Panc1 (cell line): ENCODE data around the gene NTRK3. TPM values are rescaled to one million over a fixed set of nuclear protein-coding genes. Genes with fewer than 3 reads are reported as not detected.

Experiments used
- ATAC-seq: fragments of 200-7000 bp; cut with Tn5 transposase; 2 replicates; pipeline ENCODE4 v1.9.1; 2020; ENCODE audit warnings: mild to moderate bottlenecking, moderate library complexity
- BruUV-seq: library from RNA; stranded (reverse); fragments of 400-500 nt; replicated peaks from 2 replicates; lab custom pipeline; 2021; lab: Mats Ljungman, UMichigan
- CTCF ChIA-PET: fragments of 300-600 bp; sonication (Branson Sonifier 250); formaldehyde crosslinking; loops from one replicate; lab custom pipeline; 2022; ENCODE audit warnings: antibody characterized with exemption; lab: Charles Lee
- POLR2A ChIA-PET: fragments of 300-600 bp; sonication (Branson Sonifier 250); formaldehyde crosslinking; loops from one replicate; lab custom pipeline; 2022; ENCODE audit warnings: antibody characterized with exemption; lab: Charles Lee
- DNase-seq: peaks from one replicate; pipeline ENCODE4 v3.0.0-alpha.2; 2010; ENCODE audit warnings: low read depth, low spot score
- H3K27ac ChIP-seq: 2 replicates; pipeline ENCODE4 v1.5.1; 2011; ENCODE audit warnings: mild to moderate bottlenecking, low read length, inconsistent platforms
- H3K27me3 ChIP-seq: fragments of 200-500 bp; sonication (Bioruptor generic); 2 replicates; pipeline ENCODE4 v1.6.0; 2014; ENCODE audit warnings: low read length, inconsistent platforms; ENCODE audit not compliant: control insufficient read depth, insufficient read depth
- H3K36me3 ChIP-seq: fragments of 200-500 bp; sonication (Bioruptor generic); 2 replicates; pipeline ENCODE4 v1.5.1; 2014; ENCODE audit warnings: inconsistent platforms, mild to moderate bottlenecking, low read length, moderate library complexity; ENCODE audit not compliant: control insufficient read depth, insufficient read depth
- H3K4me1 ChIP-seq: 2 replicates; pipeline ENCODE4 v1.5.1; 2011; ENCODE audit warnings: inconsistent platforms, mild to moderate bottlenecking, low read length, moderate library complexity; ENCODE audit not compliant: control insufficient read depth, insufficient read depth
- H3K4me3 ChIP-seq, 2 experiments: 2 replicates each; pipeline ENCODE4 v1.5.1; 2011 to 2012; ENCODE audit warnings: low read depth in 2 of 2, low read length in 2 of 2, mild to moderate bottlenecking in 2 of 2, inconsistent platforms in 1 of 2, moderate library complexity in 1 of 2
- H3K9me3 ChIP-seq: fragments of 200-500 bp; sonication (Bioruptor generic); 2 replicates; pipeline ENCODE4 v1.5.1; 2014; ENCODE audit warnings: low read depth, mild to moderate bottlenecking, inconsistent platforms, low read length, moderate library complexity; ENCODE audit not compliant: control insufficient read depth, insufficient read depth
- POLR2AphosphoS5 ChIP-seq: IDR thresholded peaks from 2 replicates; pipeline ENCODE4 v1.6.1; 2012; ENCODE audit warnings: mild to moderate bottlenecking, low read depth, low read length, moderate library complexity
- SIN3A ChIP-seq: IDR thresholded peaks from 2 replicates; pipeline ENCODE4 v1.6.1; 2012; ENCODE audit warnings: low read depth, mild to moderate bottlenecking, low read length, moderate library complexity, borderline replicate concordance; ENCODE audit not compliant: insufficient read depth
- TCF7L2 ChIP-seq: IDR thresholded peaks from 2 replicates; pipeline ENCODE4 v1.6.1; 2011; ENCODE audit warnings: mild to moderate bottlenecking, low read depth, low read length, inconsistent platforms
- in situ Hi-C: cut with HindIII; loops from 2 replicates; pipeline ENCODE4 v1.10.0; 2016; ENCODE audit warnings: low sequenced_read_pairs, low pct_unique_long_range_greater_than_20kb
- intact Hi-C: fragments of 100-400 bp; cut with micrococcal nuclease; formaldehyde crosslinking; loops from one replicate; pipeline ENCODE4 v1.10.0; 2022; ENCODE audit not compliant: unreplicated experiment
- total RNA-seq: library from RNA; stranded (reverse); gene quantifications from one replicate; pipeline ENCODE4 v1.2.1, GENCODE V29; 2021; ENCODE audit not compliant: unreplicated experiment
- TF ChIP-seq, protein P1 (sequence below), 2 experiments: IDR thresholded peaks; 2 replicates each; pipeline ENCODE4 v1.6.1; 2011 to 2012; ENCODE audit warnings: low read depth in 2 of 2, control low read depth in 1 of 2, low read length in 1 of 2, mild to moderate bottlenecking in 1 of 2, moderate library complexity in 1 of 2; ENCODE audit not compliant: insufficient read depth in 1 of 2
- TF ChIP-seq, protein P2 (sequence below): fragments of 450-650 bp; IDR thresholded peaks from 2 replicates; pipeline ENCODE4 v1.5.1; 2017; ENCODE audit warnings: mild to moderate bottlenecking

The NTRK3 gene
- total RNA-seq, 1 experiment from 2014 or later = not detected

DNA sequence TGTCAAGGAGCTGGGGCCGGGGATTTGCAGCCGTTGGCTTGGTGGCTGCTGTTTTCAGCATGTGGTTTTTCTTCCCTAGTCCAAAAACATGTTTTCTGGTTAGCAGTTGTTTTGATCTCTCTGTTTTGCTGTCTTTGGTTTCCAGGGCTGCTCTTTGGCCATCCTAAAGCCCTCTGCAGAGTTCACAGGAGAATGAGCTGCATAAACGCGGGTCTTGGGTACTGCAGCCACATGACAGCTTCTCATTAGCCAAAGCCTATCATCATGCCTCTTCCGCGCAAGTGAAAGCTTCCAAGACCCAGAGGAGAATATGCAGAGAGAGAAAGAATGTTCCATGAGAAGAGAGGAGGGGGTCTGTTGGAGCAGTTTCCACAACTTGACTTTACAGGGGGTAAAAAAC is 138.5 kb downstream of the NTRK3 start:
- DNase-seq (no peak), ATAC-seq (no peak)
- Histone ChIP-seq H3K27ac (no peak overlapping the region), H3K4me1 (no peaks in the 10 kb centered on the region), H3K9me3 (no peaks in the 10 kb centered on the region), H3K4me3 (no peak overlapping the region), H3K36me3 (no peaks in the 10 kb centered on the region), H3K27me3 (0 out of 2 replicates have a peak, but pooled peaks cover 2% of the 10 kb centered on the region)
- no peak for TF ChIP-seq POLR2AphosphoS5
- TF ChIP-seq, protein P1, sequence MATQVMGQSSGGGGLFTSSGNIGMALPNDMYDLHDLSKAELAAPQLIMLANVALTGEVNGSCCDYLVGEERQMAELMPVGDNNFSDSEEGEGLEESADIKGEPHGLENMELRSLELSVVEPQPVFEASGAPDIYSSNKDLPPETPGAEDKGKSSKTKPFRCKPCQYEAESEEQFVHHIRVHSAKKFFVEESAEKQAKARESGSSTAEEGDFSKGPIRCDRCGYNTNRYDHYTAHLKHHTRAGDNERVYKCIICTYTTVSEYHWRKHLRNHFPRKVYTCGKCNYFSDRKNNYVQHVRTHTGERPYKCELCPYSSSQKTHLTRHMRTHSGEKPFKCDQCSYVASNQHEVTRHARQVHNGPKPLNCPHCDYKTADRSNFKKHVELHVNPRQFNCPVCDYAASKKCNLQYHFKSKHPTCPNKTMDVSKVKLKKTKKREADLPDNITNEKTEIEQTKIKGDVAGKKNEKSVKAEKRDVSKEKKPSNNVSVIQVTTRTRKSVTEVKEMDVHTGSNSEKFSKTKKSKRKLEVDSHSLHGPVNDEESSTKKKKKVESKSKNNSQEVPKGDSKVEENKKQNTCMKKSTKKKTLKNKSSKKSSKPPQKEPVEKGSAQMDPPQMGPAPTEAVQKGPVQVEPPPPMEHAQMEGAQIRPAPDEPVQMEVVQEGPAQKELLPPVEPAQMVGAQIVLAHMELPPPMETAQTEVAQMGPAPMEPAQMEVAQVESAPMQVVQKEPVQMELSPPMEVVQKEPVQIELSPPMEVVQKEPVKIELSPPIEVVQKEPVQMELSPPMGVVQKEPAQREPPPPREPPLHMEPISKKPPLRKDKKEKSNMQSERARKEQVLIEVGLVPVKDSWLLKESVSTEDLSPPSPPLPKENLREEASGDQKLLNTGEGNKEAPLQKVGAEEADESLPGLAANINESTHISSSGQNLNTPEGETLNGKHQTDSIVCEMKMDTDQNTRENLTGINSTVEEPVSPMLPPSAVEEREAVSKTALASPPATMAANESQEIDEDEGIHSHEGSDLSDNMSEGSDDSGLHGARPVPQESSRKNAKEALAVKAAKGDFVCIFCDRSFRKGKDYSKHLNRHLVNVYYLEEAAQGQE (IDR thresholded peaks at IDR 0.05; ENCODE audit: insufficient read depth in 1 of 2, low read depth in 2 of 2, low read length in 1 of 2) = no peak
- TF ChIP-seq TCF7L2 = no peak
- TF ChIP-seq SIN3A = no peak
- TF ChIP-seq, protein P2, sequence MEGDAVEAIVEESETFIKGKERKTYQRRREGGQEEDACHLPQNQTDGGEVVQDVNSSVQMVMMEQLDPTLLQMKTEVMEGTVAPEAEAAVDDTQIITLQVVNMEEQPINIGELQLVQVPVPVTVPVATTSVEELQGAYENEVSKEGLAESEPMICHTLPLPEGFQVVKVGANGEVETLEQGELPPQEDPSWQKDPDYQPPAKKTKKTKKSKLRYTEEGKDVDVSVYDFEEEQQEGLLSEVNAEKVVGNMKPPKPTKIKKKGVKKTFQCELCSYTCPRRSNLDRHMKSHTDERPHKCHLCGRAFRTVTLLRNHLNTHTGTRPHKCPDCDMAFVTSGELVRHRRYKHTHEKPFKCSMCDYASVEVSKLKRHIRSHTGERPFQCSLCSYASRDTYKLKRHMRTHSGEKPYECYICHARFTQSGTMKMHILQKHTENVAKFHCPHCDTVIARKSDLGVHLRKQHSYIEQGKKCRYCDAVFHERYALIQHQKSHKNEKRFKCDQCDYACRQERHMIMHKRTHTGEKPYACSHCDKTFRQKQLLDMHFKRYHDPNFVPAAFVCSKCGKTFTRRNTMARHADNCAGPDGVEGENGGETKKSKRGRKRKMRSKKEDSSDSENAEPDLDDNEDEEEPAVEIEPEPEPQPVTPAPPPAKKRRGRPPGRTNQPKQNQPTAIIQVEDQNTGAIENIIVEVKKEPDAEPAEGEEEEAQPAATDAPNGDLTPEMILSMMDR = no peak
- intact Hi-C loops = no loop called here
- in situ Hi-C loops = no loop called here
- CTCF ChIA-PET = no interaction called here
- POLR2A ChIA-PET = no interaction called here
- no TSS peak for BruUV-seq

DNA sequence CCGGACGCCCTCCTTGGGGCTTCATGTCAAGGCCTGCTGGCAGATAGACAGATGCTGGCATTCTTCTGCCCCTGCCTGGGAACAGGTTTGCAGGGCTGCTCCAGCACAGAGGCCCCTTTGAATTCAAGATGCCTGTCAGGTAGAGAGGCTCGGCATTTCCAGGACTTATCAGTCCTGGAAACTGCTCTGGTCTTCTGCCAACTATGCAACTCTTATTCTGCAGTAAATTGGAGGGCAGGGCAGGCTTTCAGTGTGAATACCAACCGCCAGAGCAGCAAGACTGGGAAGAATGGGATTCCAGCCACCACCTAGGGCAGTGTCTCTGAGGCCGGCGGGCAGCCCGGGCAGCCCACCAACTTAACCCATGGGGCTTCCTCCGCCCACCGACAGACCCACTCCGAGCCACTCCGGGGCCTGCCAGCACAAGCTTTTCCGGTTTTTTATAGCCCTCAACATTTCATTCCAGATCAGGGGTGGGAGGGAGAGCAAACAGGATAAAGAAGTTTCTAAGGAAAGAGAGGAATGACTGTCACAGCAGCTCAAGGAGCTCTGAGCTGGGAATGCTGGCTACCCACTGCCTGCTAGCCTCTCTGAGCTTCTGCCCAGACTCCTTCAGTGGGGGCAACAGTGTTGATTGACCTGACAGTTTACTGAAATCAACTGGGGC is 140.9 kb downstream of the NTRK3 start:
- no peak overlapping the region for H3K27ac ChIP-seq
- in situ Hi-C loops = no loop called here
- DNase-seq (no peak), ATAC-seq (no peak)
- H3K9me3 ChIP-seq = no peaks in the 10 kb centered on the region
- TF ChIP-seq, protein P2 = no peak
- TF ChIP-seq SIN3A (no peak), POLR2AphosphoS5 (no peak), TCF7L2 (no peak)
- TF ChIP-seq, protein P1 (IDR thresholded peaks at IDR 0.05; ENCODE audit: insufficient read depth in 1 of 2, low read depth in 2 of 2, low read length in 1 of 2) = no peak
- no peak overlapping the region for H3K4me3 ChIP-seq
- intact Hi-C loops = no loop called here
- no TSS peak for BruUV-seq
- ChIA-PET POLR2A (no interaction called here), CTCF (no interaction called here)
- no peaks in the 10 kb centered on the region for H3K36me3 ChIP-seq
- no peaks in the 10 kb centered on the region for H3K4me1 ChIP-seq
- H3K27me3 ChIP-seq = 0 out of 2 replicates have a peak, but pooled peaks cover 2% of the 10 kb centered on the region
